GM18951 (cell line): Measurements from ENCODE around the gene LGALS16.

ENCODE experiments used
- POLR2A ChIP-seq: IDR thresholded peaks from 4 replicates; pipeline ENCODE4 v1.6.1; 2011; ENCODE audit warnings: mild to moderate bottlenecking; ENCODE audit not compliant: insufficient read length, insufficient read depth; ENCODE audit errors: extremely low read depth
- in situ Hi-C: fragments of 300-500 bp; cut with MboI; formaldehyde crosslinking; loops from one replicate; pipeline ENCODE4 v1.12.0; 2022; ENCODE audit warnings: low sequenced_read_pairs, mixed read lengths, inconsistent platforms; ENCODE audit not compliant: unreplicated experiment

LGALS16 gene

GRCh38 chr19:39709026-39709872 is 53.5 kb downstream of the LGALS16 start:
- TF ChIP-seq POLR2A, result no peak
- in situ Hi-C loops, result no loop called here
